Colonic mucosa (tissue), 4 donors: ENCODE data around the gene DUS2. TPM values are rescaled to one million over a fixed set of nuclear protein-coding genes. Genes with fewer than 3 reads are reported as not detected.

ENCODE experiments used
- DNase-seq: peaks from one replicate; pipeline ENCODE4 v3.0.0-alpha.2; 2020
- H3K27ac ChIP-seq: fragments of 200-600 bp; one replicate; pipeline ENCODE4 v1.8.0; 2021
- H3K27me3 ChIP-seq: fragments of 200-600 bp; one replicate; pipeline ENCODE4 v1.8.0; 2021
- H3K36me3 ChIP-seq: fragments of 200-600 bp; one replicate; pipeline ENCODE4 v1.8.0; 2021
- H3K4me1 ChIP-seq: fragments of 200-600 bp; one replicate; pipeline ENCODE4 v1.8.0; 2021; ENCODE audit warnings: mild to moderate bottlenecking
- H3K4me3 ChIP-seq: fragments of 200-600 bp; one replicate; pipeline ENCODE4 v1.8.0; 2021
- H3K9ac ChIP-seq, 2 donors: one replicate each; pipeline ENCODE4 v1.7.0; 2013; ENCODE audit warnings: control low read depth in 2 of 2, low read depth in 2 of 2, low read length in 2 of 2
- H3K9me3 ChIP-seq: fragments of 200-600 bp; one replicate; pipeline ENCODE4 v1.8.0; 2021
- CTCF ChIP-seq: fragments of 200-600 bp; IDR thresholded peaks from one replicate; pipeline ENCODE4 v1.8.0; 2022; ENCODE audit warnings: antibody characterized with exemption, mild to moderate bottlenecking
- intact Hi-C: fragments of 100-400 bp; cut with DNase I; formaldehyde crosslinking; loops from one replicate; pipeline ENCODE4 v1.14.1; 2022
- total RNA-seq, 2 donors: library from RNA; stranded (reverse); fragmentation: NEBNext Ultra II Directional in 1 of 2; extraction: Animal tissue kit (Norgen Biotek cat#: 25700) in 1 of 2; gene quantifications; one replicate each; pipeline ENCODE4 v1.2.1, GENCODE V29; 2021
- donor health status: healthy.
- donor health status: DM: no; HTN: no; CAD: no.
- donor health status: DM: no; HTN: no; CAD: no.

The DUS2 gene
- total RNA-seq, 2 donors from 2014 or later, result 13.1 to 24.6 TPM

DNA sequence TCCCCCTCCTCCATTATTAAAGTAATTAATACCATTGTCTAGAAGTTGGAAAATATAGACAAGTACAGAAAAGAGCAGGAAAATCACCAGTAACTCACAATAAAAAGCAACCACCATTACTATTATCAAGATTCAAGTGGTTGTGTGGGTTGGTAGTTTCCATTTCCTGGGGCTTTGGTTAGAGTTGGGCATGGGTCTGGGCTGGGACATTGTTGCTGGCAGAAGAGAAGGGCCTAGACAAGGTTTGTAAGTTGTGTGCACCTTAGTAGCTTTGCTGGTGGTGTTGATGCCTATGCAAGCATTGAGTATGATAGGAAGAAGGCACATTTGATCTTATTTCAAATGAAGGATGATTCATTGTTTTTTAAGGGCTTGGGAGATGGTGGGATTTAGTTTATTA, 36.7 kb downstream of the DUS2 start:
- H3K4me1 ChIP-seq, result no peaks in the 10 kb centered on the region

DNA sequence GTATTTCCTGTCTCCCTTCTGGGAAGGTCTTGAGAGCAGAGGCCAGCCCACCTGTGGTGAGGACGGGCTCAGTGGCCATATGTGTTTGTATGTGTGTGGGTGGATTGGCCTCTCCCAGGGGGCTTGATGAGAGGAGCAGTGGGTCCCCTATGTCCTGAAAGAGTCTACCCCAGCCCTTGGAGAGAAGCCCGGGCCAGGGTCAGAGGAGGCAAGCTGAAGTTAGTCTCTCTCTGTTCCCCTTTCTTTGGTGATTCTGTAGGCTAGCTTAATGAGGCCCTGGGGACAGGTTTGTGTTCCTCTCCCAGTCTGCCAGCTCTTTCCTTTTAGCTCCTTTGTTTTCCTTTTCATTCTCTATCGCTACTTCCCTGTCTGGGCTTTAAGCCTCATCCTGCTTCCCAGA, 38.3 kb downstream of the DUS2 start:
- H3K36me3 ChIP-seq, result no peaks in the 10 kb centered on the region
- no peak overlapping the region for H3K27ac ChIP-seq
- no peak overlapping the region for H3K4me3 ChIP-seq
- no peak overlapping the region for H3K9ac ChIP-seq
- H3K27me3 ChIP-seq, result no peaks in the 10 kb centered on the region
- intact Hi-C loops, result no loop called here
- no peak for TF ChIP-seq CTCF
- no peaks in the 10 kb centered on the region for H3K9me3 ChIP-seq
- DNase-seq, result no peak
- no peaks in the 10 kb centered on the region for H3K4me1 ChIP-seq

More for the DNA sequence above, 36.7 kb downstream of the DUS2 start:
- H3K4me3 ChIP-seq, result no peak overlapping the region
- H3K36me3 ChIP-seq, result no peaks in the 10 kb centered on the region
- H3K27me3 ChIP-seq, result no peaks in the 10 kb centered on the region
- intact Hi-C loops, result loop anchor here (10.0 kb wide), 1 partner anchor 375 kb away; no protein-coding TSS in a partner anchor
- no peak for TF ChIP-seq CTCF
- DNase-seq, result no peak
- no peaks in the 10 kb centered on the region for H3K9me3 ChIP-seq
- H3K27ac ChIP-seq, result no peak overlapping the region
- no peak overlapping the region for H3K9ac ChIP-seq

DNA sequence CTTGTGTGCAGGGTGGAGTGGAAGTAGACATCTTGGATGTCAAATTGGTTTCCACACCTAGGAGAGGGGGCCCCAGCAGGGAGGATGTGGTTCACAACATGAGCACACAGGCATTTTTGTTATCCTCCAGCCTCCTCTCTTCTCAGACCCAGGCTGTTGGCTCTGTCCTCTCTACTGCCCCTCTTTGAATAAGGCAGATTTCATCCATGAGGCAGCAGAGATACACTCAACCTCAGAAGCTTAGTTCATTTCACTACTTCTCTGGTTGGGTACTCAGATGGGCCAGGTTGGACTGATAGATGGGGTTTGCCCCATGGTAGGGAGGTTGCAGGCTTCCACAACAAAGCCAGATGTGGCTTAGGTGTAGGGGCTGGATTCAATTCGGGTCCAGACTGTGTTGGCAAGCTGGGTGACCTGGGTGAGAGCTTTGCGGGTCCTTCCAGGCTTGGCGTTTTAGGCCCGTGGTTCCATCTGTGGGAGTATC, 39.9 kb downstream of the DUS2 start:
- Histone ChIP-seq H3K9me3 (no peaks in the 10 kb centered on the region), H3K27me3 (no peaks in the 10 kb centered on the region), H3K4me1 (peaks cover 3% of the 10 kb centered on the region), H3K36me3 (no peaks in the 10 kb centered on the region), H3K27ac (no peak overlapping the region), H3K9ac (no peak overlapping the region), H3K4me3 (no peak overlapping the region)
- intact Hi-C loops, result no loop called here
- no peak for DNase-seq
- TF ChIP-seq CTCF, result no peak

DNA sequence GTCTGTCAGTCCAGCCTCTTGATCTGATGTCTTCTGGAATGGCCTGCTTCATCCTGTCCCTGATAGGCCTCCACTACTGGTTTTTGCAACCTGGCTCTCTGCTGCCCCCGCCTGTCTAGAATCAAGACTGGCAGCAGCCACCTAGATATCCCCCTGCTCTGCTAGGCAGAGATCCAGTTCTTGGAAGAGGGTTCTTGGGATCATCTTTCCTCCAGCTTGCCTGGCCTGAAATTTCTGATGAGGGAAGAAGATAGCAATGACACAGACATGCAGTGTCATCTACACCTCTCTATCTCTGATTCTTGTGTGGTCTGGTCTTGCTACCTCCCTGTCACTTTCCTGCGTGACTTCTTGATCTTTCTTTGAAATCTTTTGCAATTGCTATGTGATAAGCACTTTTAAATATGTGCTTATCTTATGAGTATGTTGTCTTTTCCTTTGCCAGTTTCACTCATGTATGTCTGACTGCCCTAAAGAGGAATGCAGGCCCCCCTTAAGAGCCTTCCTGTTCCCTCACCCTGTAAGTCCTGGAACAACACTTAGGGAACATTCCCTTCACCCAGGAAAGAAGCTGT, 41.8 kb downstream of the DUS2 start:
- DNase-seq, result peak; percentile 77
- no peaks in the 10 kb centered on the region for H3K36me3 ChIP-seq

DNA sequence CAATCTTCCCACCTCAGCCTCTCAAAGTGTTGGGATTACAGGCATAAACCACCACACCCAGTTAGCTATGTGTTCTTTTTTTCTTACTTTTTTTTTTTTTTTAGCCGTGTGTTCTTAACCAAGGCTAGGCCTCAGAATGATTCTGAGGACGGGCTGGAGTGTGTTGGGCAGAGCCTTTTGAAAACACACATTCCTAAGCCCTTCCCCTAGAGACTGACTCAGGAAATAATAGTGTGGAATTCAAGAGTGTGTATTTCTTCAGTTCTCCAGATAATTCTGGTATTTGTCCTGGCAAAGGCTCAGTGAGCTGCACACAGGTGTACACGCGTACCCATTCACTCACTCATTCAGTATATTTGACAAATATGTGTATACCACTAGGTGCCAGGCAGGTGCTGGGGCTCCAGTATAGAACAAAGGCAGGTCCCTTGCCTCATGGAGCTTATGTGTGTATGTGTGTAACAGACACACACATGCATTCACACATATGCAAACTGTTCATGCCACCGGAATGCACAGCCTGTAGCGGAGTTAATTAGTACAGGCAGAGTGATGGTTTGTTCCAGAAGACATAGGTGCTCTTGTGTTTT, 42.7 kb downstream of the DUS2 start:
- no peak overlapping the region for H3K9ac ChIP-seq
- H3K4me3 ChIP-seq, result no peak overlapping the region
- H3K9me3 ChIP-seq, result no peaks in the 10 kb centered on the region
- no peaks in the 10 kb centered on the region for H3K36me3 ChIP-seq
- no peak overlapping the region for H3K27ac ChIP-seq
- H3K4me1 ChIP-seq, result peaks cover 8% of the 10 kb centered on the region
- TF ChIP-seq CTCF, result no peak
- H3K27me3 ChIP-seq, result no peaks in the 10 kb centered on the region
- DNase-seq, result no peak
- intact Hi-C loops, result no loop called here

More for the DNA sequence above, 41.8 kb downstream of the DUS2 start:
- H3K27ac ChIP-seq, result no peak overlapping the region
- peak; percentile 83 for TF ChIP-seq CTCF
- H3K4me3 ChIP-seq, result no peak overlapping the region
- no peaks in the 10 kb centered on the region for H3K9me3 ChIP-seq
- intact Hi-C loops, result no loop called here
- H3K27me3 ChIP-seq, result no peaks in the 10 kb centered on the region
- no peak overlapping the region for H3K9ac ChIP-seq
- H3K4me1 ChIP-seq, result peaks cover 8% of the 10 kb centered on the region
